Osteocyte (in vitro differentiated cells): ENCODE data around the gene ECHS1. TPM values are rescaled to one million over a fixed set of nuclear protein-coding genes. Genes with fewer than 3 reads are reported as not detected.

Source experiments
- DNase-seq: peaks from one replicate; pipeline ENCODE4 v3.0.0; 2021; ENCODE audit warnings: mixed read lengths; ENCODE audit not compliant: unreplicated experiment; ENCODE audit errors: extremely low spot score
- H3K27ac Mint-ChIP-seq: one replicate; pipeline ENCODE4 v1.8.0; 2021; ENCODE audit warnings: mild to moderate bottlenecking, mixed read lengths; ENCODE audit not compliant: unreplicated experiment
- H3K27me3 Mint-ChIP-seq: one replicate; pipeline ENCODE4 v1.8.0; 2021; ENCODE audit warnings: mixed read lengths; ENCODE audit not compliant: unreplicated experiment
- H3K36me3 Mint-ChIP-seq: one replicate; pipeline ENCODE4 v1.8.0; 2021; ENCODE audit warnings: mixed read lengths; ENCODE audit not compliant: unreplicated experiment
- H3K4me1 Mint-ChIP-seq: one replicate; pipeline ENCODE4 v1.8.0; 2021; ENCODE audit warnings: mixed read lengths; ENCODE audit not compliant: unreplicated experiment
- H3K4me3 Mint-ChIP-seq: one replicate; pipeline ENCODE4 v1.8.0; 2021; ENCODE audit warnings: mild to moderate bottlenecking, moderate library complexity, mixed read lengths; ENCODE audit not compliant: unreplicated experiment
- H3K9me3 Mint-ChIP-seq: one replicate; pipeline ENCODE4 v1.8.0; 2021; ENCODE audit warnings: mixed read lengths; ENCODE audit not compliant: unreplicated experiment
- CTCF ChIP-seq: fragments of 200-600 bp; sonication (generic); IDR thresholded peaks from 2 replicates; pipeline ENCODE4 v1.5.0; 2021; ENCODE audit warnings: antibody characterized with exemption, mild to moderate bottlenecking, moderate library complexity
- total RNA-seq: library from RNA; stranded (reverse); gene quantifications from 2 replicates; pipeline ENCODE4 v1.2.1, GENCODE V29; 2021

Gene ECHS1
- total RNA-seq, 1 donor from 2014 or later = 65.1 TPM

GRCh38 chr10:133344236-133344635 lies 28.9 kb downstream of the ECHS1 start:
- H3K4me1 Mint-ChIP-seq = no peaks in the 10 kb centered on the region
- peaks cover 24% of the 10 kb centered on the region for H3K27me3 Mint-ChIP-seq
- H3K36me3 Mint-ChIP-seq = no peaks in the 10 kb centered on the region
- no peaks in the 10 kb centered on the region for H3K9me3 Mint-ChIP-seq
- no peak for DNase-seq
- no peak overlapping the region for H3K27ac Mint-ChIP-seq
- no peak overlapping the region for H3K4me3 Mint-ChIP-seq
- TF ChIP-seq CTCF = no peak

GRCh38 chr10:133343558-133343957 lies 29.6 kb downstream of the ECHS1 start:
- Mint-ChIP-seq H3K36me3 (no peaks in the 10 kb centered on the region), H3K9me3 (no peaks in the 10 kb centered on the region)

GRCh38 chr10:133342942-133343341 lies 30.2 kb downstream of the ECHS1 start:
- Mint-ChIP-seq H3K27ac (no peak overlapping the region), H3K36me3 (no peaks in the 10 kb centered on the region), H3K27me3 (peaks cover 24% of the 10 kb centered on the region), H3K4me1 (no peaks in the 10 kb centered on the region), H3K9me3 (no peaks in the 10 kb centered on the region), H3K4me3 (no peak overlapping the region)
- TF ChIP-seq CTCF = no peak
- DNase-seq = no peak

More at GRCh38 chr10:133343558-133343957, 29.6 kb downstream of the ECHS1 start:
- H3K4me1 Mint-ChIP-seq = no peaks in the 10 kb centered on the region
- no peak overlapping the region for H3K27ac Mint-ChIP-seq
- DNase-seq = no peak
- H3K4me3 Mint-ChIP-seq = no peak overlapping the region
- H3K27me3 Mint-ChIP-seq = peaks cover 24% of the 10 kb centered on the region
- TF ChIP-seq CTCF = no peak

DNA sequence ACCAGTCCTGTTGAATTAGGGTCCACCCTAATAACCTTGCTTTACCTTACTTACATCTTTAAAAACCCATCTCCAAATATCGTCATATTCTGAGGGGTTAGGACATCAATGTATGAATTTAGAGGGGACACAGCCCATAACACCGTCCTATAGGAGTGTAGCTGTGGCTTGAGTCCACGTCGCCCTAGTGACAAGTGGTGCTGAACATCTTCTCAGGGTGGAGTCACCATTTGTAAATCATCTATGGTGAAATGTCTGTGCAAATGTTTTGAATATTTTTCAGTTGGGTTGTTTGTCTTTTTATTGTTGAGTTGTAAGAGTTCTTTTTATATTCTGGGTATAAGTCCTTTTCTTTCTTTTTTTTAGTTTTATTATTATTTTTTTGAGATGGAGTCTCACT lies 31.2 kb downstream of the ECHS1 start:
- Mint-ChIP-seq H3K9me3 (no peaks in the 10 kb centered on the region), H3K27me3 (peaks cover 24% of the 10 kb centered on the region), H3K4me1 (no peaks in the 10 kb centered on the region), H3K36me3 (no peaks in the 10 kb centered on the region), H3K4me3 (no peak overlapping the region), H3K27ac (no peak overlapping the region)
- TF ChIP-seq CTCF = no peak
- DNase-seq = no peak

DNA sequence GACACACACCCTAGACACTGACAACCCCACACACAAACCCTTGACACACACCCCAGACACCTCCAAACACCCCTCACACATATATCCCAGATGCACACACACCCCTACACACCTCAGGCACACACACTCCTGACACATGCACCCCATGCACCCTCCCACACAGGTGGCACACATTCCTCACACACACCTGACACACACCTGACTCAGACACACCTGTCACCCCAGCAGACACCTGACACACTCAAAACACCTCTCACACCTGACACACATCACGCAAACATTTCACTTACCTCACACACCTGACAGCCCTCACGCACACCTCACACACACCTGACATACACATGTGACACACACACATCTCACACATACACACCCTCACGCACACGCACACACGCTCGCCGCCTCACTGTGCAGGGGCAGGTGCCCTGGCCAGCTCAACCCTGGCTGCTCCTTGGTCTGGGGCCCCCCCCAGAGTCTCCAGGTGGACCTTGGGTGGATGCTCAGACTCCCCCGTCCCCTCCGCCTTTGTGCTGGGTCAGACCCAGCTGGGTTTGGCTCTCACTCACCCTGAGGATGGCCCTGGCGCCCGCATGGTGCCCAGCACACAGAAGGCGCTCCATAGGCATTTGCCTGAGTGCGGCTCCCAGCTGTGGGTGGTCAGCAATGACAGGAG lies 33.3 kb downstream of the ECHS1 start:
- H3K4me1 Mint-ChIP-seq = peaks cover 1% of the 10 kb centered on the region
- no peak for DNase-seq
- H3K27ac Mint-ChIP-seq = no peak overlapping the region
- no peaks in the 10 kb centered on the region for H3K9me3 Mint-ChIP-seq
- peaks cover 18% of the 10 kb centered on the region for H3K27me3 Mint-ChIP-seq
- H3K4me3 Mint-ChIP-seq = no peak overlapping the region
- TF ChIP-seq CTCF = no peak
- H3K36me3 Mint-ChIP-seq = no peaks in the 10 kb centered on the region
